ENCODE data around the gene TBL2.

DNA sequence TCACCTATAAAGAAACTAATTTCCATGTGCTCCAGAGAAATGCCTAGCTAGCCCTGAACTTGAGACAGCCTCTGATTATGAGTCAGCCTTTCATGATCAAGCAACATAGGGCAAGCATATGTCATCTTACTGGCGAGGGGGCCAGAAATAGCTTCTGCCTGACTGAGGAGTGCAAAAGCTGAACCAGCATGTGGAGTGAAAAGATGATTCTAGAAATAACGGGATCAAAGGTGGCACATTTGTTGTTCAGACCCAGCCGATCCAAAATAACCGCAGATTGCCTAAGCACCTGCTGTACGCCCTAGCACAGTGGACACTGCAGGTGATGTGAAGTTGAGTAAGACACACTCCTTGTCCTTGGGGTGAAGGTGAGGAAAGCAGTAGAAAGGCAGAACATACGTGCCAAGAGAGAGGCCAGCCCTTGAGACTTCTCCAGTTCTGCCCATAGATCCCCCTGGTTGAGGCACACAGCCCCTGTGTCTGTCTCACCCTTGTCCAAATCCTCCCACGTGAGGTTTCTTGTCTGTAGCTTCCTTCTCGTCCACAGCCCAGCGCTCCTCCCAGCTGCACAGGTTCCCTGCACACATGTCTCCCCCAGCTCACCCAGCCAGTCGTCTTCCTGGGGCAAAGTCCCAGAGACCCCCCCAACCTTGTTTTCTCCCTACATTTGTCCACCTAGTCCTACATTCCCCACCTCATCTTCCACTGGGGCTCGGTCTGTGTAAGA lies 18.1 kb downstream of the TBL2 start:
- TF ChIP-seq, protein P1, sequence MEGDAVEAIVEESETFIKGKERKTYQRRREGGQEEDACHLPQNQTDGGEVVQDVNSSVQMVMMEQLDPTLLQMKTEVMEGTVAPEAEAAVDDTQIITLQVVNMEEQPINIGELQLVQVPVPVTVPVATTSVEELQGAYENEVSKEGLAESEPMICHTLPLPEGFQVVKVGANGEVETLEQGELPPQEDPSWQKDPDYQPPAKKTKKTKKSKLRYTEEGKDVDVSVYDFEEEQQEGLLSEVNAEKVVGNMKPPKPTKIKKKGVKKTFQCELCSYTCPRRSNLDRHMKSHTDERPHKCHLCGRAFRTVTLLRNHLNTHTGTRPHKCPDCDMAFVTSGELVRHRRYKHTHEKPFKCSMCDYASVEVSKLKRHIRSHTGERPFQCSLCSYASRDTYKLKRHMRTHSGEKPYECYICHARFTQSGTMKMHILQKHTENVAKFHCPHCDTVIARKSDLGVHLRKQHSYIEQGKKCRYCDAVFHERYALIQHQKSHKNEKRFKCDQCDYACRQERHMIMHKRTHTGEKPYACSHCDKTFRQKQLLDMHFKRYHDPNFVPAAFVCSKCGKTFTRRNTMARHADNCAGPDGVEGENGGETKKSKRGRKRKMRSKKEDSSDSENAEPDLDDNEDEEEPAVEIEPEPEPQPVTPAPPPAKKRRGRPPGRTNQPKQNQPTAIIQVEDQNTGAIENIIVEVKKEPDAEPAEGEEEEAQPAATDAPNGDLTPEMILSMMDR (IDR thresholded peaks at IDR 0.05 in 8 of 11, conservative IDR thresholded peaks at IDR 0.05 in 3 of 11) = no peak
- no peak for TF ChIP-seq POLR2A (IDR thresholded peaks at IDR 0.05)
- no peak for TF ChIP-seq POLR2AphosphoS5 (IDR thresholded peaks at IDR 0.05)

Measured in spleen (tissue), 7 donors.